Lower lobe of right lung (tissue), 2 donors: ENCODE results near the gene RFX3. TPM values are rescaled to one million over a fixed set of nuclear protein-coding genes. Genes with fewer than 3 reads are reported as not detected.

ENCODE experiments used
- ATAC-seq, 2 donors: fragments of 200-7000 bp; cut with Tn5 transposase; one replicate each; pipeline ENCODE4 v1.9.1; 2020 to 2022; ENCODE audit warnings: mild to moderate bottlenecking in 2 of 2, moderate library complexity in 2 of 2
- DNase-seq: peaks from one replicate; pipeline ENCODE4 v3.0.0-alpha.2; 2020
- H3K27ac ChIP-seq: fragments of 200-600 bp; one replicate; pipeline ENCODE4 v1.8.0; 2022
- H3K27me3 ChIP-seq: fragments of 200-600 bp; one replicate; pipeline ENCODE4 v1.8.0; 2022; ENCODE audit warnings: low read depth
- H3K36me3 ChIP-seq: fragments of 200-600 bp; one replicate; pipeline ENCODE4 v1.8.0; 2022; ENCODE audit warnings: mild to moderate bottlenecking
- H3K4me1 ChIP-seq: fragments of 200-600 bp; one replicate; pipeline ENCODE4 v1.8.0; 2022
- H3K4me3 ChIP-seq: fragments of 200-600 bp; one replicate; pipeline ENCODE4 v1.8.0; 2022; ENCODE audit warnings: mild to moderate bottlenecking
- H3K9me3 ChIP-seq: fragments of 200-600 bp; one replicate; pipeline ENCODE4 v1.8.0; 2022
- intact Hi-C: fragments of 100-400 bp; cut with DNase I; formaldehyde crosslinking; loops from one replicate; pipeline ENCODE4 v1.11.0; 2022
- total RNA-seq: library from RNA; stranded (reverse); fragmentation: NEBNext Ultra II Directional; extraction: Animal tissue kit (Norgen Biotek cat#: 25700); gene quantifications from one replicate; pipeline ENCODE4 v1.2.1, GENCODE V29; 2021
- TF ChIP-seq, protein P1 (sequence below): fragments of 200-600 bp; IDR thresholded peaks from one replicate; pipeline ENCODE4 v1.8.0; 2022; ENCODE audit warnings: antibody characterized with exemption, mild to moderate bottlenecking
- donor health status: DM: no; HTN: yes; CAD: no; lungs with severe emphysema.

The RFX3 gene
- total RNA-seq, 1 donor from 2014 or later, result 25.4 TPM

GRCh38 chr9:3262826-3263529 lies 262.8 kb downstream of the RFX3 start:
- H3K36me3 ChIP-seq, result peaks cover 15% of the 10 kb centered on the region
- no peak for ATAC-seq
- no peaks in the 10 kb centered on the region for H3K9me3 ChIP-seq
- H3K27me3 ChIP-seq, result no peaks in the 10 kb centered on the region
- H3K4me1 ChIP-seq, result no peaks in the 10 kb centered on the region
- TF ChIP-seq, protein P1, sequence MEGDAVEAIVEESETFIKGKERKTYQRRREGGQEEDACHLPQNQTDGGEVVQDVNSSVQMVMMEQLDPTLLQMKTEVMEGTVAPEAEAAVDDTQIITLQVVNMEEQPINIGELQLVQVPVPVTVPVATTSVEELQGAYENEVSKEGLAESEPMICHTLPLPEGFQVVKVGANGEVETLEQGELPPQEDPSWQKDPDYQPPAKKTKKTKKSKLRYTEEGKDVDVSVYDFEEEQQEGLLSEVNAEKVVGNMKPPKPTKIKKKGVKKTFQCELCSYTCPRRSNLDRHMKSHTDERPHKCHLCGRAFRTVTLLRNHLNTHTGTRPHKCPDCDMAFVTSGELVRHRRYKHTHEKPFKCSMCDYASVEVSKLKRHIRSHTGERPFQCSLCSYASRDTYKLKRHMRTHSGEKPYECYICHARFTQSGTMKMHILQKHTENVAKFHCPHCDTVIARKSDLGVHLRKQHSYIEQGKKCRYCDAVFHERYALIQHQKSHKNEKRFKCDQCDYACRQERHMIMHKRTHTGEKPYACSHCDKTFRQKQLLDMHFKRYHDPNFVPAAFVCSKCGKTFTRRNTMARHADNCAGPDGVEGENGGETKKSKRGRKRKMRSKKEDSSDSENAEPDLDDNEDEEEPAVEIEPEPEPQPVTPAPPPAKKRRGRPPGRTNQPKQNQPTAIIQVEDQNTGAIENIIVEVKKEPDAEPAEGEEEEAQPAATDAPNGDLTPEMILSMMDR, result no peak
- no peak overlapping the region for H3K27ac ChIP-seq
- no peak overlapping the region for H3K4me3 ChIP-seq
- DNase-seq, result no peak
- intact Hi-C loops, result no loop called here

- no peak for ATAC-seq
Observed at GRCh38 chr9:3261484-3261883, 264.3 kb downstream of the RFX3 start.

DNA sequence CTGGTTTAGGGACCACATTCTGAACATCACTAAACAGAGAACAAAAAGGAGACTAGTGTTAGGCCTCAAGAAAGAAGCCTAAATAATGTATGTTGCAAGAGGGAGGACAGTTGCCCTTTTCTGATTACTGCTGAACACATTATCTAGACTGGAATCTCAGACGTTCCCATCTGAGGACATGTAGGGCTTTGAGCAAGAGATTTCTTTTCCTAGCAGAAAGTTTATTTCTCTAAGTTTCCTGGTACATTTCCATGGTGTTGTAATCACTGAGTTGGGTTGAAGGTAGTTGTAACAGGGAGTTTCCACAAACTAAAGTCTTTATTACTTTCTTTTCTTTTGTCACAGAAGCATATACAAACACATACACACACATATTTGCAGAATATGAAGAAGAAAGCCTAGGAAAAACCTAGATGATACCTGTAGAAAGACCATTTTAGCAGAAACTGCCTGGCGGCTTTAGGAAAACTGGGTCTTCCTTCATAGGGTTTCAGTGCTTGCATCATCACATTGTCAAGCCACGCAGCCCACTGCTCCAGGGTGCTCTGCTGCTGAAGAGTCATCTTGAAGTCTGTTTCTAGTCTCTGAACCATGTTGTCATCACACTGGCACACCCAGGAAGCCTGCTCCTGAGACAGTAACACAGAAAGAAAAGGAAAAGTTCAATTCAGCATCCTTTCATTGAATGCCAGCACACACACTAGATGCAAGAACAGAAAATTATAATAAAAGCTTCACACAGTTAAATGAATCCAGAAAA lies 269.1 kb downstream of the RFX3 start:
- no peaks in the 10 kb centered on the region for H3K9me3 ChIP-seq
- no peaks in the 10 kb centered on the region for H3K27me3 ChIP-seq
- H3K36me3 ChIP-seq, result peaks cover 13% of the 10 kb centered on the region
- no peak overlapping the region for H3K27ac ChIP-seq
- DNase-seq (no peak), ATAC-seq (no peak)
- H3K4me3 ChIP-seq, result no peak overlapping the region
- no peaks in the 10 kb centered on the region for H3K4me1 ChIP-seq
- TF ChIP-seq, protein P1, result no peak
- intact Hi-C loops, result no loop called here

More at GRCh38 chr9:3261484-3261883, 264.3 kb downstream of the RFX3 start:
- no peak for DNase-seq
- no peaks in the 10 kb centered on the region for H3K4me1 ChIP-seq
- TF ChIP-seq, protein P1, result no peak
- no peak overlapping the region for H3K27ac ChIP-seq
- no peaks in the 10 kb centered on the region for H3K9me3 ChIP-seq
- intact Hi-C loops, result no loop called here
- H3K27me3 ChIP-seq, result no peaks in the 10 kb centered on the region
- H3K4me3 ChIP-seq, result no peak overlapping the region
- H3K36me3 ChIP-seq, result peaks cover 18% of the 10 kb centered on the region

GRCh38 chr9:3251309-3251708 lies 274.5 kb downstream of the RFX3 start:
- peaks cover 20% of the 10 kb centered on the region for H3K36me3 ChIP-seq
- DNase-seq (no peak), ATAC-seq (no peak)

GRCh38 chr9:3250741-3251140 lies 275.1 kb downstream of the RFX3 start:
- intact Hi-C loops, result no loop called here

More at GRCh38 chr9:3251309-3251708, 274.5 kb downstream of the RFX3 start:
- H3K9me3 ChIP-seq, result no peaks in the 10 kb centered on the region
- H3K4me3 ChIP-seq, result no peak overlapping the region
- intact Hi-C loops, result no loop called here
- TF ChIP-seq, protein P1, result no peak
- H3K27me3 ChIP-seq, result no peaks in the 10 kb centered on the region
- no peaks in the 10 kb centered on the region for H3K4me1 ChIP-seq
- no peak overlapping the region for H3K27ac ChIP-seq

More at GRCh38 chr9:3250741-3251140, 275.1 kb downstream of the RFX3 start:
- ATAC-seq (no peak), DNase-seq (no peak)
- H3K36me3 ChIP-seq, result peaks cover 14% of the 10 kb centered on the region
- H3K4me1 ChIP-seq, result no peaks in the 10 kb centered on the region
- no peaks in the 10 kb centered on the region for H3K9me3 ChIP-seq
- H3K27ac ChIP-seq, result no peak overlapping the region
- H3K4me3 ChIP-seq, result no peak overlapping the region
- TF ChIP-seq, protein P1, result no peak
- H3K27me3 ChIP-seq, result no peaks in the 10 kb centered on the region
